Lower lobe of right lung (tissue), 2 donors: ENCODE data around the gene HRAS. TPM values are rescaled to one million over a fixed set of nuclear protein-coding genes. Genes with fewer than 3 reads are reported as not detected.

Source experiments
- ATAC-seq, 2 donors: fragments of 200-7000 bp; cut with Tn5 transposase; one replicate each; pipeline ENCODE4 v1.9.1; 2020 to 2022; ENCODE audit warnings: mild to moderate bottlenecking in 2 of 2, moderate library complexity in 2 of 2
- DNase-seq: peaks from one replicate; pipeline ENCODE4 v3.0.0-alpha.2; 2020
- H3K27ac ChIP-seq: fragments of 200-600 bp; one replicate; pipeline ENCODE4 v1.8.0; 2022
- H3K27me3 ChIP-seq: fragments of 200-600 bp; one replicate; pipeline ENCODE4 v1.8.0; 2022; ENCODE audit warnings: low read depth
- H3K36me3 ChIP-seq: fragments of 200-600 bp; one replicate; pipeline ENCODE4 v1.8.0; 2022; ENCODE audit warnings: mild to moderate bottlenecking
- H3K4me1 ChIP-seq: fragments of 200-600 bp; one replicate; pipeline ENCODE4 v1.8.0; 2022
- H3K4me3 ChIP-seq: fragments of 200-600 bp; one replicate; pipeline ENCODE4 v1.8.0; 2022; ENCODE audit warnings: mild to moderate bottlenecking
- H3K9me3 ChIP-seq: fragments of 200-600 bp; one replicate; pipeline ENCODE4 v1.8.0; 2022
- intact Hi-C: fragments of 100-400 bp; cut with DNase I; formaldehyde crosslinking; loops from one replicate; pipeline ENCODE4 v1.11.0; 2022
- total RNA-seq: library from RNA; stranded (reverse); fragmentation: NEBNext Ultra II Directional; extraction: Animal tissue kit (Norgen Biotek cat#: 25700); gene quantifications from one replicate; pipeline ENCODE4 v1.2.1, GENCODE V29; 2021
- TF ChIP-seq, protein P1 (sequence below): fragments of 200-600 bp; IDR thresholded peaks from one replicate; pipeline ENCODE4 v1.8.0; 2022; ENCODE audit warnings: antibody characterized with exemption, mild to moderate bottlenecking
- donor health status: DM: no; HTN: yes; CAD: no; lungs with severe emphysema.

The HRAS gene
- total RNA-seq, 1 donor from 2014 or later, result 36.3 TPM

DNA sequence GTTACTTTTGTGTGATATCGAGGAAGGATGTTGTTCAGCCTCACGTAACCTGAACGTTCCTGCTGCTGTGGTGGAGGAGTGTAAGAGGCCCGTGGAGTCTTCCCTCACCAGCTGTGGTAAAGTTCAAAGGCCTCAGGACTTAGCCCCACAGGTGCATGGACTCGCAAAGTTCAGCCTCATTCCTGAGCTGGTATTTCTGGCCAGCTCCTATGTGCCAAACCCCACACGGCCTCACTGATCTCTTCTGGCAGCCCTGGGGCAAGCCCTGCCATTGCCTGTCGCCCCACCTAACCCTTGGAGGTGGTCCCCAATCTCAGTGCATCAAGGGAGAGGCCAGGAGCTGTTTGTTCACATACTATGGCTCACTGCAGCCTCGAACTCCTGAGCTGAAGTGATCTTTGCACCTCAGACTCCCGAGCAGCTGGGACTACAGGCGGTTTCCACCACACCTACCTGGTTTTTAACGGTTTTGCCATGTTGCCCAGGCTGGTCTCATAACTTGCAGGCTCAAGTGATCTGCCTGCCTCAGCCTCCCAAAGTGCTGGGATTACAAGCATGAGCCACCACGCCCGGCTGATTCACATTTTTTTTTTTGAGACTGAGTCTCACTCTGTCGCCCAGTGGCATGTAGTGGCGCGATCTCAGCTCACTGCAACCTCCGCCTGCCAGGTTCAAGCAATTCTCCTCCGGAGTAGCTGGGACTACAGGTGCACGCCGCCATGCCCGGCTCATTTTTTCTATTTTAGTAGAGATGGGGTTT lies 43.1 kb upstream of the HRAS start:
- H3K9me3 ChIP-seq, result no peaks in the 10 kb centered on the region
- no peak for ATAC-seq
- H3K27me3 ChIP-seq, result no peaks in the 10 kb centered on the region
- TF ChIP-seq, protein P1, sequence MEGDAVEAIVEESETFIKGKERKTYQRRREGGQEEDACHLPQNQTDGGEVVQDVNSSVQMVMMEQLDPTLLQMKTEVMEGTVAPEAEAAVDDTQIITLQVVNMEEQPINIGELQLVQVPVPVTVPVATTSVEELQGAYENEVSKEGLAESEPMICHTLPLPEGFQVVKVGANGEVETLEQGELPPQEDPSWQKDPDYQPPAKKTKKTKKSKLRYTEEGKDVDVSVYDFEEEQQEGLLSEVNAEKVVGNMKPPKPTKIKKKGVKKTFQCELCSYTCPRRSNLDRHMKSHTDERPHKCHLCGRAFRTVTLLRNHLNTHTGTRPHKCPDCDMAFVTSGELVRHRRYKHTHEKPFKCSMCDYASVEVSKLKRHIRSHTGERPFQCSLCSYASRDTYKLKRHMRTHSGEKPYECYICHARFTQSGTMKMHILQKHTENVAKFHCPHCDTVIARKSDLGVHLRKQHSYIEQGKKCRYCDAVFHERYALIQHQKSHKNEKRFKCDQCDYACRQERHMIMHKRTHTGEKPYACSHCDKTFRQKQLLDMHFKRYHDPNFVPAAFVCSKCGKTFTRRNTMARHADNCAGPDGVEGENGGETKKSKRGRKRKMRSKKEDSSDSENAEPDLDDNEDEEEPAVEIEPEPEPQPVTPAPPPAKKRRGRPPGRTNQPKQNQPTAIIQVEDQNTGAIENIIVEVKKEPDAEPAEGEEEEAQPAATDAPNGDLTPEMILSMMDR, result no peak
- H3K4me1 ChIP-seq, result peaks cover 58% of the 10 kb centered on the region
- intact Hi-C loops, result no loop called here
- no peak overlapping the region for H3K27ac ChIP-seq
- DNase-seq, result no peak
- no peak overlapping the region for H3K4me3 ChIP-seq
- peaks cover 19% of the 10 kb centered on the region for H3K36me3 ChIP-seq

GRCh38 chr11:577611-577894 lies 42.2 kb upstream of the HRAS start:
- TF ChIP-seq, protein P1, result no peak
- Histone ChIP-seq H3K27me3 (no peaks in the 10 kb centered on the region), H3K4me1 (peaks cover 67% of the 10 kb centered on the region), H3K27ac (no peak overlapping the region), H3K4me3 (peak overlapping the region; percentile 75), H3K9me3 (no peaks in the 10 kb centered on the region), H3K36me3 (peaks cover 10% of the 10 kb centered on the region)
- intact Hi-C loops, result no loop called here
- ATAC-seq (no peak), DNase-seq (no peak)

DNA sequence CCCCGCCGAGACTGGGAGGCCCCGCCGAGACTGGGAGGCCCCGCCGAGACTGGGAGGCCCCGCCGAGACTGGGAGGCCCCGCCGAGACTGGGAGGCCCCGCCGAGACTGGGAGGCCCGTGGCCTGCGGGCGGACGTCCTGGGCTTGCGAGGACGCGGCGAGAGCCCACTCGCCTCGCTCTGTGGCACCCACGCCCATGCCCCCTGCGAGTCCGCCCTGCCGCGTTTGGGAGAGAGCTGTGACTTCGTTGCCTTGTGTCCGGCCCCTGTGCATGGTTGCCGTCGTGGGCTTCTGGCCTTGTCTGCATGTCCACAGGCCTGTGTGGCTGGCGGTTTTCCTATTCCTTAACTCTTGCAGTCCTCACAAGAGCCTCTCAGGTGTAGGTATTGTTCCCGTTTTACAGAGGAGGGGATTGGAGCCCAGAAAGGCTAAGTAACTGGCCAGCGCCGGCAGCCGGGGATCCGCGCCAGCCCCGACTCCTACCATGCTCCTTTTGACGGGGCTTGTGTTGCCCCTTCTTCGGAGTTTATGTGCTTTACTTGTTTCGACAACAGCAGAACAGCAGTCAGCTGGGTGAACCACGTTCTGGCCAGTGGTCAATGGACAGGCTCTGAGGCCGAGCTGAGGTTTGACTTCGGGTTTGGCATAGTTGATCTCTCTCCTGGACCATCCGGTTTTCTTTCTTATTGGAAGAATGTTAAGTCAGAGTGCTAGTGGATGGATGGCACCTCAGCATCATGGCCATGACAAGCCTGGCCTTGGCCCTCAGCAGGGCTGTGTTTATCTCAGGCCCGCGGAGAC lies 41.6 kb upstream of the HRAS start:
- no peak for DNase-seq
- no peaks in the 10 kb centered on the region for H3K27me3 ChIP-seq
- no peaks in the 10 kb centered on the region for H3K9me3 ChIP-seq
- H3K4me1 ChIP-seq, result peaks cover 67% of the 10 kb centered on the region
- ATAC-seq, result no peak
- TF ChIP-seq, protein P1, result no peak
- intact Hi-C loops, result no loop called here
- peak overlapping the region; percentile 75 for H3K4me3 ChIP-seq
- peaks cover 5% of the 10 kb centered on the region for H3K36me3 ChIP-seq
- H3K27ac ChIP-seq, result peak overlapping the region; percentile 74

GRCh38 chr11:575996-576768 lies 40.8 kb upstream of the HRAS start, which contains the start of gene PHRF1:
PHRF1 (plus strand) TSS chr11:576470; CDS start chr11:581513, 5,043 bp downstream.
- ATAC-seq (peak; percentile 93 to 95), DNase-seq (peak; percentile 98)
- no peaks in the 10 kb centered on the region for H3K36me3 ChIP-seq
- H3K4me3 ChIP-seq, result peak within 1 kb of the TSS; percentile 78
- H3K27ac ChIP-seq, result peak within 1 kb of the TSS; percentile 95
- intact Hi-C loops, result no loop called here
- no peaks in the 10 kb centered on the region for H3K27me3 ChIP-seq
- H3K9me3 ChIP-seq, result no peaks in the 10 kb centered on the region
- TF ChIP-seq, protein P1, result no peak
- H3K4me1 ChIP-seq, result peaks cover 67% of the 10 kb centered on the region

DNA sequence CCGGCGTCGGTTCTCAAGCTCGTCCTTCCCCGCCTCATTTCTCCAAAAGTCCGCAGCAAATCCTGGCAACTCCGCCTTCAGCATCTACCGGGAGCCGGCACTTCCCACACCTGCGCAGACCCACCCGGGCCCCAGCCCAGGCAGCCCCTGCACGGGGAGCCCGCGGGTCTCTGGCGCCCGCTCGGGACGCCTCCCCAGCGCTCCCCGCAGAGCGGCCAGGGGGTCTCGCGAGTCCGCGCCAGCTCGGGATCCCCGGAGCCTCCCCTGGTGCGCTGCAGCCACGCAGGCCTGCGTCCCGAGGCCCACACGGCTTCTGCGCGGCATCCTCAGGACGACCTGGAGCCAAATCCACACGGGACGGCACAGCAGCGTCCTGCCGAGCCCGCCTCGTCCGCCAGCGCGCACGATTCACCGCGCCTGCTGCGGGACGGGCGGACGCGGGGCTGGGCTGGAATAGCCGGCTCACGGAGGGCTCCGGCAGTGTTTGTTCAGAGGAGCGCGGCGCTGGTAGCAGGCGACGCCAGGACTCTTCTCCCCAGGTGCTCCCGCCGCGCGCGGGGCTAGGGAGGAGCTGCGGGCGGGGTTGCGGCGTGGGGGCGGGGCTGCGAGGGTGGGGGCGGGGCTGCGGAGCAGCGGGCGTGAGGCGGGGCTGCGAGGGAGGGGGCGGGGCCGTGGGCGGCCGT lies 40.1 kb upstream of the HRAS start:
- peaks cover 63% of the 10 kb centered on the region for H3K4me1 ChIP-seq
- peak; percentile 20 to 82 for ATAC-seq
- peak overlapping the region; percentile 78 for H3K4me3 ChIP-seq

More for the DNA sequence above, 40.1 kb upstream of the HRAS start:
- intact Hi-C loops, result no loop called here
- no peaks in the 10 kb centered on the region for H3K36me3 ChIP-seq
- no peaks in the 10 kb centered on the region for H3K27me3 ChIP-seq
- TF ChIP-seq, protein P1, result no peak
- peak; percentile 81 for DNase-seq
- H3K9me3 ChIP-seq, result no peaks in the 10 kb centered on the region
- H3K27ac ChIP-seq, result peak overlapping the region; percentile 66
